GM12874 (cell line): ENCODE results near the gene CRTC2.

ENCODE experiments used
- CTCF ChIP-seq: IDR thresholded peaks from 2 replicates; pipeline ENCODE4 v1.5.1; 2011; ENCODE audit warnings: low read depth, mild to moderate bottlenecking, control low read depth, low read length, moderate library complexity; ENCODE audit not compliant: insufficient read depth

CRTC2 gene

DNA sequence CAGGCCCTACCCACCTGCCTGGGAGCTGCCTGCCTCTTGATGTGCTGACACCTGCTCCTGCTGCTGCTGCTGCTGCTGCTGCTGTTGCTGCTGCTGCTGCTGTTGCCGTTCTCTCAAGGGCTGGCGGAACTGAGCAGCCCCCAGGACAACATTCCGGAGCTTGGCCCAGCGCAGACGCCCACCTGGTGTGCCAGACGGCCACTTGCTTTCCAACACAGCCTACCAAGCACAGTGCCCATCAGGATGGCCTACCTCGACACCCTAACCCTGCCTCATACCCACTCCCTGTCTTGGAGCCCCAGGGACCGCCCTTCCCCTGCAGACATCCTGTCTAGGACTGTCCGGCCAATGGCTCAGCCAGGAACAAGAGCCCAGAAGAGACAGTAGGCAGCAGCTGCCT lies 23.7 kb downstream of the CRTC2 start:
- TF ChIP-seq CTCF, result no peak

DNA sequence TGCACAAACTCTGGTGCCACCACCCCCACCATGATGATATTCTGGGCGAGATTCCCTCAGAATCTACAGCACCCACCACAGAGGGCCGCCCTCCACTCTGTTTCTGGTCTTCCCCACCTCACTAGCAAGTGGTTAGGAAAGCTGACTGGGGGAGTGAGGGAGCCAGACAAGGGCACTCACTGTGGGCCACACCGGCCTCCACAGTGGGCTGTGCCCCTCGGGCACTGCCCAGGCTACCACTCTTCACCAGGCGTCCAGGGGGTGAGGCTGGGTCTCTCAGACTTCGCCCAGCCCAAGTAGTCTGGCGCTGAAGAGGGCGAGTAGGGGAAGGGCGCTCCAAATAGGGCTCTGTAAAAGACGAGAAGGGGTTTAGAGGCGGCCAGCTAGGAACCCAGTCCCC lies 24.5 kb downstream of the CRTC2 start:
- no peak for TF ChIP-seq CTCF

DNA sequence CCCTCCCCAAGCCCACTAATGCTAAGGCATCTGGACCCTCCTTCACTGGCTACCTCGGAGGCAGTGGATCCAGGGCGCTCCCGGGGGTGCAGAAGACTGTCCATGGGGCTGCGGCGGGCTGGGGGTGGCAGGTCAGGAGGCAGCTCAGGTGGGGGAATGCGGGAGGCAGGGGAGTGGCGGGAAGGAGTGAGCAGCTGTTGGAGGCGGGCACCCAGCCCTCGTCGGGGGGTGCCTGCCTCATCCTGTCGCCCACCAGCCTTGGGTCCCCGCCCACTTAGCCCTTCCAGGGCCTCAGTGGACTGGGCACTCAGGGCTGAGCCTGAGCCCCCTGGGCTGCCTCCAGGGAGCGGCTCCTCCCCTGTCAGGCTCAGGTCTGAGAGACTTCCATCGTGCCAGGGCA lies 25.0 kb downstream of the CRTC2 start:
- no peak for TF ChIP-seq CTCF

GRCh38 chr1:153932156-153933131 lies 26.0 kb downstream of the CRTC2 start:
- no peak for TF ChIP-seq CTCF

- TF ChIP-seq CTCF, result no peak
These were observed 28.1 kb downstream of the CRTC2 start for GRCh38 chr1:153929981-153930948.

GRCh38 chr1:153929426-153929825 lies 29.0 kb downstream of the CRTC2 start:
- TF ChIP-seq CTCF, result no peak

GRCh38 chr1:153928791-153929341 lies 29.5 kb downstream of the CRTC2 start:
- TF ChIP-seq CTCF, result no peak
